Skeletal muscle tissue (tissue), 4 donors: ENCODE data around the gene HABP4. TPM values are rescaled to one million over a fixed set of nuclear protein-coding genes. Genes with fewer than 3 reads are reported as not detected.

Experiments used
- H3K27ac ChIP-seq: one replicate; pipeline ENCODE4 v1.7.0; 2013; ENCODE audit warnings: mild to moderate bottlenecking, low read depth, low read length, inconsistent platforms
- H3K27me3 ChIP-seq, 3 donors: one replicate each; pipeline ENCODE4 v1.7.0; 2013; ENCODE audit warnings: low read length in 3 of 3; ENCODE audit not compliant: control insufficient read depth in 3 of 3, insufficient read depth in 3 of 3
- H3K36me3 ChIP-seq, 3 donors: one replicate each; pipeline ENCODE4 v1.7.0; 2013; ENCODE audit warnings: low read length in 3 of 3; ENCODE audit not compliant: control insufficient read depth in 3 of 3, insufficient read depth in 3 of 3
- H3K4me1 ChIP-seq, 3 donors: one replicate each; pipeline ENCODE4 v1.7.0; 2013; ENCODE audit warnings: low read length in 3 of 3, mild to moderate bottlenecking in 3 of 3; ENCODE audit not compliant: control insufficient read depth in 3 of 3, insufficient read depth in 3 of 3
- H3K4me3 ChIP-seq, 3 donors: one replicate each; pipeline ENCODE4 v1.7.0; 2013; ENCODE audit warnings: low read length in 3 of 3
- H3K9ac ChIP-seq, 3 donors: one replicate each; pipeline ENCODE4 v1.7.0; 2013; ENCODE audit warnings: low read length in 3 of 3, mild to moderate bottlenecking in 3 of 3, moderate library complexity in 2 of 3, low read depth in 1 of 3
- H3K9me3 ChIP-seq, 3 donors: one replicate each; pipeline ENCODE4 v1.7.0; 2013; ENCODE audit warnings: low read length in 3 of 3; ENCODE audit not compliant: control insufficient read depth in 3 of 3
- total RNA-seq: library from RNA; depleted of rRNA; stranded (reverse); fragments of >200 nt; gene quantifications from one replicate; pipeline ENCODE4 v1.2.3, GENCODE V29; 2014
- donor health status: Osteomylitis.

HABP4 gene
- total RNA-seq, 1 donor from 2014 or later = 8.4 TPM

- H3K27ac ChIP-seq = peak overlapping the region; percentile 98
- H3K27me3 ChIP-seq = no peaks in the 10 kb centered on the region
- H3K4me3 ChIP-seq = peak overlapping the region; percentile 77 to 87 (median 78)
- no peaks in the 10 kb centered on the region for H3K9me3 ChIP-seq
- H3K4me1 ChIP-seq = peaks cover 27 to 28% (median 28%) of the 10 kb centered on the region in 3 donors
- H3K36me3 ChIP-seq = no peaks in the 10 kb centered on the region
- peak overlapping the region; percentile 92 to 96 (median 95) for H3K9ac ChIP-seq
These were observed 30.9 kb upstream of the HABP4 start for GRCh38 chr9:96418920-96419690.

DNA sequence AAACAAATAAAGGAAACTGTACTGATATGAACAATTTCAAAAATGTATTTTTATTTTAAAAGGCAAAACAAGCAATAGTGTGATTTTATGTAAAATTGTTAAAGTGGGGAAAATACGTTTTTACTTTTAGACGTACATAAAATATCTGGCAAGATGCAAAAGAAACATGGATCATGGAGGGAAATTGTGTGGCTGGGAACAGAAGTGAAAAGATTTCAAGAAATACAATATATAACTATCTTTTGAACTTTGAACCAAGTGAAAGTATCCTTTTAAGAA is 30.3 kb upstream of the HABP4 start:
- H3K27ac ChIP-seq = peak overlapping the region; percentile 98
- peaks cover 27 to 28% (median 28%) of the 10 kb centered on the region in 3 donors for H3K4me1 ChIP-seq
- H3K9ac ChIP-seq = peak overlapping the region; percentile 72 to 96 (median 92)
- no peaks in the 10 kb centered on the region for H3K9me3 ChIP-seq
- H3K27me3 ChIP-seq = no peaks in the 10 kb centered on the region
- no peaks in the 10 kb centered on the region for H3K36me3 ChIP-seq
- peak overlapping the region; percentile 73 to 87 (median 78) for H3K4me3 ChIP-seq

GRCh38 chr9:96420468-96421219 is 29.3 kb upstream of the HABP4 start:
- no peak overlapping the region for H3K4me3 ChIP-seq
- peak overlapping the region; percentile 98 for H3K27ac ChIP-seq
- H3K9ac ChIP-seq = no peak overlapping the region
- no peaks in the 10 kb centered on the region for H3K27me3 ChIP-seq
- no peaks in the 10 kb centered on the region for H3K36me3 ChIP-seq
- H3K4me1 ChIP-seq = peaks cover 27 to 28% (median 28%) of the 10 kb centered on the region in 3 donors
- no peaks in the 10 kb centered on the region for H3K9me3 ChIP-seq

DNA sequence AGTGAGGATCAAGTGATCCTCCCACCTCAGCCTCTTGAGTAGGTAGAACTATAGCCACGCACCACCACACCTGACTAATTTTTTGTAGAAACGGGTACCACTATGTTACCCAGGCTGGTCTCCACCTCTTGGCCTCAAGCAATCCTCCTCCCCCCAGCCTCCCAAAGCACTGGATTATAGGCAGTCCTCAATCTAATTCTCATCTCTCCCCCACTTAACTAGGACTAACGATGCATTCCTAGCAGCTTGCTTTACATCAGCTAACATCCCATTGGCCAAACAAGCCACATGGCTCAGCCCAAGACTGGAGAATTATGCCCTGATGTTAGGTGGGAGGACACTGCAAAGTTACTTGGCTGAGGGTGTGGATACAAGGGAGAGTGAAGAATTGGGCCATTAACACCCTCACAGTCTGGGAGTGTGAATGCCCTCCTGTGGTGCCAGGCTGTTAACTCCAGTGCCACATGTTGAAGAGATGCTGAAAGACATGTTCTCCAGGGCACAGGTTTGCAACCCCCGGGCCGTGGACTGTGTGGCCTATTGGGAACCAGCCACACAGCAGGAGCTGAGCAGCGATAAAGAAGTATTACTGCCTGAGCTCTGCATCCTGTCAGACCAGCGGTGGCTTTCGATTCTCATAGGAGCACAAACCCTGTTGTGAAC is 26.5 kb upstream of the HABP4 start:
- H3K9me3 ChIP-seq = no peaks in the 10 kb centered on the region
- no peaks in the 10 kb centered on the region for H3K36me3 ChIP-seq
- no peak overlapping the region for H3K9ac ChIP-seq
- H3K4me3 ChIP-seq = no peak overlapping the region
- no peaks in the 10 kb centered on the region for H3K27me3 ChIP-seq
- H3K4me1 ChIP-seq = peaks cover 16 to 21% (median 20%) of the 10 kb centered on the region in 3 donors
- no peak overlapping the region for H3K27ac ChIP-seq

DNA sequence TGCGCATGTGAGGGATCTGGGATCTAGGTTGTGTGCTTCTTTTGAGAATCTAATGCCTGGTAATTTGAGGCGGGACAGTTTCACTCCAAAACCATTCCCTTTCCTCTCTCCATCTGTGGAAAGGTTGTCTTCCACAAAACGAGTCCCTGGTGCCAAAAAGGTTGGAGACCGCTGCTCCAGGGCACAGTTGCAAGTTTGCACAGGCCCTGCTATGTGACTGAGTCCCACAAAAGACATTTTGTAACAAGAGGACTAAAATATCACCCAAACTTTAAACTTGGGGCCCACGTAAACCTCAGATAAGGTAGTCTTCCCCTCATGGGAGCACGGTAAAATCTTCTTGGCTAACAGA is 26.0 kb upstream of the HABP4 start:
- Histone ChIP-seq H3K27me3 (no peaks in the 10 kb centered on the region), H3K4me3 (no peak overlapping the region), H3K27ac (no peak overlapping the region), H3K4me1 (peaks cover 16 to 21% (median 20%) of the 10 kb centered on the region in 3 donors), H3K9me3 (no peaks in the 10 kb centered on the region), H3K36me3 (no peaks in the 10 kb centered on the region), H3K9ac (no peak overlapping the region)

DNA sequence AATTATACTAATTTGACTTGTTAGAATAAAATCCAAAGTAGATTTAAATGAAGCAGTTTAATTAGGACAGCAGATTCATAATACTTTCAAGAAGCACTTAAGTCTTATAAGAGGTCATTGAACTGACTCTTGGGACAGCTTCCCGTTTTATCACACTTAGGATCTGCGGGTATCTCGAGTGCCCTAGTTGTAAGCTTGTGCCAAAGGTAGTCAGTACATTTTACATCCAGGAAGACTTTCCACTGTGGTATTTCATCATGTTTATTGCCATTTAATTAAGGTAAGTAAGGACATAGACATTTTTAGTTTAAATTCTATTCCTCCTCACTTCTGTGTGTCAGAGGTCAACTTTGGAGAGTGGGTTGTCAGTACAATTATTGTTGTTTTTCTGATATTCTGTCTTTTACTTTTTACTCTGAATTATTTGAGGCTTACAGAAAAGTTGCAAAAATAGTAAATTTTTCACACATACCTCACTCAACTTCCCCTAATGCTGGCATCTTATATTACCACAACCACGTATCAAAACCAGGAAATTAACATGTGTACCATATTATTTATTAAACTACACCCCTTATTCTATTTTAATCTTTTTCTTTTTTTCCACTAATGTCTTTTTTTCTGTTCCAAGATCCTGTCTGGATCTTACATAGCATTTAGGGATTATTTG is 24.3 kb upstream of the HABP4 start:
- no peaks in the 10 kb centered on the region for H3K9me3 ChIP-seq

GRCh38 chr9:96429732-96430131 is 20.2 kb upstream of the HABP4 start:
- Histone ChIP-seq H3K36me3 (no peaks in the 10 kb centered on the region), H3K9me3 (no peaks in the 10 kb centered on the region), H3K27me3 (no peaks in the 10 kb centered on the region), H3K4me3 (no peak overlapping the region), H3K9ac (no peak overlapping the region), H3K4me1 (no peaks in the 10 kb centered on the region), H3K27ac (no peak overlapping the region)

More for the DNA sequence above, 24.3 kb upstream of the HABP4 start:
- no peaks in the 10 kb centered on the region for H3K27me3 ChIP-seq
- no peak overlapping the region for H3K27ac ChIP-seq
- H3K4me3 ChIP-seq = no peak overlapping the region
- peaks cover 6 to 7% (median 6%) of the 10 kb centered on the region in 3 donors for H3K4me1 ChIP-seq
- H3K9ac ChIP-seq = no peak overlapping the region
- H3K36me3 ChIP-seq = no peaks in the 10 kb centered on the region

DNA sequence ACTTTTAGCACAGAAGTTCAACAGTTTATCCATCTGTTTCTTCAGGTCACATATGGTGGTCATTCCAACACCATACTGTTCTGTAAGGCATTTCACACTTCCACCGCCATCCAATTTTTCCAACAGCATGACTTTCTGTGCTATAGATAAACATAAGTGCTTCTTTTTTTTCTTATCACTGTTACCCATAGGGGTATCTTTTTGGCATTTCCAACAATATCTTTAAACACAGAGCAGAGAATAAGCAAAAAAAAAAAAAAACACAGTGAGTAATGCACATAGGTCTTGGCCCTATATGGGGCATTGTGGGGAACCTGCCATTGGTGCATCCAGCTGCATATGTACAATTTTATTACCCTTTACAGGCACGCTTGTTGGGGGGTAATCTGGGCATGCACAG is 19.6 kb upstream of the HABP4 start:
- Histone ChIP-seq H3K4me1 (no peaks in the 10 kb centered on the region), H3K9me3 (no peaks in the 10 kb centered on the region)

GRCh38 chr9:96435345-96435744 is 14.6 kb upstream of the HABP4 start:
- Histone ChIP-seq H3K9me3 (no peaks in the 10 kb centered on the region), H3K27me3 (no peaks in the 10 kb centered on the region), H3K36me3 (no peaks in the 10 kb centered on the region), H3K4me3 (no peak overlapping the region), H3K4me1 (no peaks in the 10 kb centered on the region), H3K9ac (no peak overlapping the region), H3K27ac (no peak overlapping the region)

More for the DNA sequence above, 19.6 kb upstream of the HABP4 start:
- Histone ChIP-seq H3K4me3 (no peak overlapping the region), H3K27me3 (no peaks in the 10 kb centered on the region), H3K9ac (no peak overlapping the region), H3K36me3 (no peaks in the 10 kb centered on the region), H3K27ac (no peak overlapping the region)
